ENCODE measurements around the gene SLC10A1. TPM values are rescaled to one million over a fixed set of nuclear protein-coding genes. Genes with fewer than 3 reads are reported as not detected.

Gene SLC10A1
- polyA plus RNA-seq, 6 donors from 2014 or later = 0.12 to 0.23 (median 0.16) TPM; not detected in 3

- peaks cover 41 to 62% (median 44%) of the 10 kb centered on the region in 3 donors for H3K4me1 Mint-ChIP-seq
- peak overlapping the region in 2 of 8 donors; percentile 40 to 56 for H3K4me3 Mint-ChIP-seq
- H3K27ac Mint-ChIP-seq = peak overlapping the region in 2 of 6 donors; percentile 81 to 83
- H3K9me3 Mint-ChIP-seq = no peaks in the 10 kb centered on the region
- peaks cover 29% of the 10 kb centered on the region in 2 donors for H3K36me3 Mint-ChIP-seq
- no peaks in the 10 kb centered on the region for H3K27me3 Mint-ChIP-seq
- no peak for DNase-seq
- ATAC-seq (ENCODE audit: low read depth in 2 of 2) = peak in 1 of 2 donors; percentile 31
Observed at GRCh38 chr14:69773571-69774276, 23.3 kb downstream of the SLC10A1 start.

GRCh38 chr14:69772082-69773017 lies 24.7 kb downstream of the SLC10A1 start:
- peak overlapping the region in 2 of 8 donors; percentile 56 to 66 for H3K4me3 Mint-ChIP-seq
- H3K36me3 Mint-ChIP-seq = peaks cover 43% of the 10 kb centered on the region in 2 donors
- peak overlapping the region in 3 of 6 donors; percentile 83 to 86 (median 85) for H3K27ac Mint-ChIP-seq
- H3K27me3 Mint-ChIP-seq = no peaks in the 10 kb centered on the region
- DNase-seq (no peak), ATAC-seq (ENCODE audit: low read depth in 2 of 2) (peak in 1 of 2 donors; percentile 6)
- H3K9me3 Mint-ChIP-seq = peaks cover 0 to 2% (median 0%) of the 10 kb centered on the region in 7 donors
- peaks cover 54 to 74% (median 56%) of the 10 kb centered on the region in 3 donors for H3K4me1 Mint-ChIP-seq

GRCh38 chr14:69771136-69771535 lies 25.9 kb downstream of the SLC10A1 start:
- Mint-ChIP-seq H3K36me3 (peaks cover 37 to 44% of the 10 kb centered on the region in 2 donors), H3K4me1 (peaks cover 51 to 79% (median 54%) of the 10 kb centered on the region in 3 donors), H3K9me3 (peaks cover 0 to 2% (median 0%) of the 10 kb centered on the region in 7 donors), H3K27me3 (no peaks in the 10 kb centered on the region), H3K4me3 (peak overlapping the region in 3 of 8 donors; percentile 20 to 100 (median 50)), H3K27ac (peak overlapping the region in 4 of 6 donors; percentile 45 to 71 (median 52))
- ATAC-seq (ENCODE audit: low read depth in 2 of 2) = no peak
- DNase-seq = no peak

GRCh38 chr14:69770559-69770958 lies 26.5 kb downstream of the SLC10A1 start:
- Mint-ChIP-seq H3K9me3 (peaks cover 0 to 2% (median 0%) of the 10 kb centered on the region in 7 donors), H3K27ac (peak overlapping the region in 4 of 6 donors; percentile 16 to 71 (median 46)), H3K4me1 (peaks cover 48 to 79% (median 49%) of the 10 kb centered on the region in 3 donors), H3K4me3 (peak overlapping the region in 2 of 8 donors; percentile 13 to 100), H3K27me3 (no peaks in the 10 kb centered on the region), H3K36me3 (peaks cover 31 to 44% of the 10 kb centered on the region in 2 donors)
- ATAC-seq (ENCODE audit: low read depth in 2 of 2) = no peak
- no peak for DNase-seq

- Mint-ChIP-seq H3K27me3 (no peaks in the 10 kb centered on the region), H3K9me3 (peaks cover 0 to 2% (median 0%) of the 10 kb centered on the region in 7 donors), H3K4me1 (peaks cover 46 to 75% (median 48%) of the 10 kb centered on the region in 3 donors), H3K27ac (peak overlapping the region; percentile 11 to 77 (median 64)), H3K36me3 (peaks cover 30 to 44% of the 10 kb centered on the region in 2 donors), H3K4me3 (peak overlapping the region in 6 of 8 donors; percentile 12 to 100 (median 48))
- no peak for DNase-seq
- no peak for ATAC-seq (ENCODE audit: low read depth in 2 of 2)
Observed at GRCh38 chr14:69769623-69770022, 27.4 kb downstream of the SLC10A1 start.

- Mint-ChIP-seq H3K27me3 (no peaks in the 10 kb centered on the region), H3K4me3 (peak overlapping the region; percentile 96 to 100 (median 99)), H3K36me3 (peaks cover 30 to 44% of the 10 kb centered on the region in 2 donors), H3K27ac (peak overlapping the region; percentile 99 to 100 (median 100)), H3K4me1 (peaks cover 46 to 69% (median 48%) of the 10 kb centered on the region in 3 donors), H3K9me3 (peaks cover 0 to 4% (median 0%) of the 10 kb centered on the region in 7 donors)
- DNase-seq (no peak), ATAC-seq (ENCODE audit: low read depth in 2 of 2) (no peak)
Observed at GRCh38 chr14:69768873-69769272, 28.2 kb downstream of the SLC10A1 start.

- DNase-seq (peak; percentile 87), ATAC-seq (ENCODE audit: low read depth in 2 of 2) (peak; percentile 68 to 69)
- peak overlapping the region; percentile 99 to 100 (median 100) for H3K27ac Mint-ChIP-seq
- H3K4me3 Mint-ChIP-seq = peak overlapping the region; percentile 96 to 100 (median 99)
- peaks cover 30 to 44% of the 10 kb centered on the region in 2 donors for H3K36me3 Mint-ChIP-seq
- H3K4me1 Mint-ChIP-seq = peaks cover 39 to 63% (median 48%) of the 10 kb centered on the region in 3 donors
- peaks cover 0 to 4% (median 0%) of the 10 kb centered on the region in 7 donors for H3K9me3 Mint-ChIP-seq
- H3K27me3 Mint-ChIP-seq = no peaks in the 10 kb centered on the region
Observed at GRCh38 chr14:69767369-69767999, 29.6 kb downstream of the SLC10A1 start.

- DNase-seq = peak; percentile 93
- Mint-ChIP-seq H3K27me3 (no peaks in the 10 kb centered on the region), H3K27ac (peak within 1 kb of the TSS; percentile 99 to 100 (median 100)), H3K4me1 (peaks cover 39 to 58% (median 48%) of the 10 kb centered on the region in 3 donors), H3K36me3 (peaks cover 30 to 44% of the 10 kb centered on the region in 2 donors), H3K4me3 (peak within 1 kb of the TSS; percentile 96 to 100 (median 99)), H3K9me3 (peaks cover 0 to 4% (median 0%) of the 10 kb centered on the region in 7 donors)
- ATAC-seq (ENCODE audit: low read depth in 2 of 2) = peak; percentile 82 to 83
Observed at GRCh38 chr14:69766984-69767368, 30.1 kb downstream of the SLC10A1 start, which contains the start of gene SRSF5. TSS of gene SRSF5 (plus strand) at chr14:69767142. CDS start at chr14:69768157, 1,015 bp downstream.

GRCh38 chr14:69763761-69764510 lies 33.1 kb downstream of the SLC10A1 start:
- H3K27me3 Mint-ChIP-seq = no peaks in the 10 kb centered on the region
- H3K36me3 Mint-ChIP-seq = peaks cover 22 to 24% of the 10 kb centered on the region in 2 donors
- ATAC-seq (ENCODE audit: low read depth in 2 of 2) (no peak), DNase-seq (no peak)
- H3K4me1 Mint-ChIP-seq = peaks cover 25 to 34% (median 34%) of the 10 kb centered on the region in 3 donors
- H3K9me3 Mint-ChIP-seq = peaks cover 0 to 4% (median 0%) of the 10 kb centered on the region in 7 donors
- H3K4me3 Mint-ChIP-seq = peak overlapping the region in 2 of 8 donors; percentile 17 to 62
- H3K27ac Mint-ChIP-seq = no peak overlapping the region

GRCh38 chr14:69760810-69761209 lies 36.2 kb downstream of the SLC10A1 start:
- peak overlapping the region in 1 of 6 donors; percentile 69 for H3K27ac Mint-ChIP-seq
- H3K4me3 Mint-ChIP-seq = no peak overlapping the region
- peaks cover 0 to 2% (median 0%) of the 10 kb centered on the region in 7 donors for H3K9me3 Mint-ChIP-seq
- ATAC-seq (ENCODE audit: low read depth in 2 of 2) (no peak), DNase-seq (no peak)
- H3K36me3 Mint-ChIP-seq = no peaks in the 10 kb centered on the region
- peaks cover 0 to 13% (median 12%) of the 10 kb centered on the region in 3 donors for H3K27me3 Mint-ChIP-seq
- peaks cover 1 to 6% (median 3%) of the 10 kb centered on the region in 3 donors for H3K4me1 Mint-ChIP-seq

GRCh38 chr14:69756298-69756697 lies 40.7 kb downstream of the SLC10A1 start:
- no peak for ATAC-seq (ENCODE audit: low read depth in 2 of 2)
- Mint-ChIP-seq H3K27me3 (peaks cover 0 to 21% (median 13%) of the 10 kb centered on the region in 3 donors), H3K9me3 (no peaks in the 10 kb centered on the region), H3K27ac (no peak overlapping the region), H3K36me3 (no peaks in the 10 kb centered on the region), H3K4me3 (no peak overlapping the region), H3K4me1 (peaks cover 0 to 19% (median 9%) of the 10 kb centered on the region in 3 donors)
- DNase-seq = no peak

GRCh38 chr14:69755784-69756183 lies 41.3 kb downstream of the SLC10A1 start:
- no peak overlapping the region for H3K4me3 Mint-ChIP-seq
- H3K4me1 Mint-ChIP-seq = peaks cover 0 to 16% (median 9%) of the 10 kb centered on the region in 3 donors
- peaks cover 0 to 21% (median 13%) of the 10 kb centered on the region in 3 donors for H3K27me3 Mint-ChIP-seq
- ATAC-seq (ENCODE audit: low read depth in 2 of 2) = no peak
- no peak overlapping the region for H3K27ac Mint-ChIP-seq
- no peak for DNase-seq
- no peaks in the 10 kb centered on the region for H3K9me3 Mint-ChIP-seq
- no peaks in the 10 kb centered on the region for H3K36me3 Mint-ChIP-seq
